GM19025 (cell line): ENCODE measurements around the gene RHEB.
"Not testable (repeated sequence)": the region's sequence is repeated elsewhere in the genome, so short reads cannot be mapped to it uniquely, and the experiment has no call there.

Experiments used
- ATAC-seq: cut with Tn5 transposase; IDR thresholded peaks from one replicate; pipeline ENCODE4 v1.9.1; 2021; ENCODE audit warnings: mild to moderate bottlenecking, low read depth, moderate library complexity; ENCODE audit not compliant: unreplicated experiment

RHEB gene

DNA sequence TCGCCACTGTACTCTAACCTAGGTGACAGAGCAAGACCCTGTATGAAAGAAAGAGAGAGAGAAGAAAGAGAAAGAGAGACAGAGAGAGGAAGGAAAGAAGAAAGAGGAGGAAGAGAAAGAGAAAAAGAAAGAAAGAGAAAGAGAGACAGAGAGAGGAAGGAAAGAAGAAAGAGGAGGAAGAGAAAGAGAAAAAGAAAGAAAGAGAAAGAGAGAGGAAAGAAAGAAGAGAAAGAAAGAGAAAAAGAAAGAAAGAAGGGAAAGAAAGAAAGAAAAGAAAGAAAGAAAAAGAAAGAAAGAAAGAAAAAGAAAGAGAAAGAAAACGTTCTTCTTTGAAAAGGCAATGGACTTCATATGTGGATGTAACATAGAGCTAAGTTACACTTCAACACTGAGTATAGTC lies 16.5 kb upstream of the RHEB start:
- not testable (repeated sequence) for ATAC-seq

DNA sequence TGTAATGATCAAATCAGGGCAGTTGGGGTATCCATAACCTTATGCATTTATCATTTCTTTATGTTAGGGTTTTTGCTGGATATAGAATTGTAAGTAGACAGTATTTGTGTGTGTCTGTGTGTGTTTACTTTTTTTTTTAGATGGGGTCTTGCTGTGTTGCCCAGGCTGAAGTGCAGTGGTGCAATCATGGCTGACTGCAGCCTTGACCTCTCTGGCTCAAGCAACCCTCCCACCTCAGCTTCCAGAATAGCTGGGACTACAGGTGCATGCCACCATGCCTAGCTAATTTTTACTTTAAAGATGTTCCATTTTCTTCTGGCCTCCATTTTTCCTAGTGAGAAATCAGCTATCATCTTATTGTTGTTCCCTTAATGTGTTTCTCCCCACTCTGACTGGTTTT lies 10.1 kb upstream of the RHEB start:
- no peak for ATAC-seq

DNA sequence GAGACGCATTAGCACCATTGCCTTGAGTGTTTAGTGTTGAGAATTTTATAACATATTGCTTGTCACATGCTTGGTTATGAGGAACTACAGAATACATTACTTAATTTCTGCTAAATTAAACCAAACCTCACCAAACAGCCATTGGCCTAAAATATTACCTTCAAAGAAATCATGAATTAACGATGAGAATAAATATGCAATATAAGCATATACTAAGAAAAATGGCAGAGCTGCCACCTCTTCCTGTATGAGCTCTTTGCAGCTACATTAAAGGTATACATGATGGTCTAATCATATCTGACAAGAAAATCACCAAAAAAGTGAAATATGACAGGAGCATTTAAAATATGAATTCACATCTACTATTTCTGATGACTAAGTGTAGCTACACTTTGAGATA lies 5.2 kb upstream of the RHEB start:
- no peak for ATAC-seq

DNA sequence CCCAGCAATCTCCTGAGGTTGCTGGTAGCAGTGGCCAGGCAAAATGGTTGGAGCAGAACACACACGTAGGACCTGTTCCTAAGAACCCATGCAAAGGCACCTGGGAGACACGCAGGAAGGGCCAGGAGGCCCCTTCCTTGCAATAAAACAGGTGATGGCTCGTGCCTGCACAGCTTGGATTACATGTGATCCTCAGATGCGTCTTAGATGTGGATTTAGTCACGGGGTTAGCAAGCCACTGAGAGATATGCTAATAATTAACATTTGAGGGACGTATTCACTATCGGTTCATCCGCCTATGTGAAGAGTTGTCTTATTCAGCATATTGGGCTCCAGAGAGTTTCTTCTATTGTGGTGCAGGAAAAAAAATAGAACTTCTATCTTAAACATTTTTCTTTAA lies 4.6 kb upstream of the RHEB start:
- ATAC-seq, result no peak

DNA sequence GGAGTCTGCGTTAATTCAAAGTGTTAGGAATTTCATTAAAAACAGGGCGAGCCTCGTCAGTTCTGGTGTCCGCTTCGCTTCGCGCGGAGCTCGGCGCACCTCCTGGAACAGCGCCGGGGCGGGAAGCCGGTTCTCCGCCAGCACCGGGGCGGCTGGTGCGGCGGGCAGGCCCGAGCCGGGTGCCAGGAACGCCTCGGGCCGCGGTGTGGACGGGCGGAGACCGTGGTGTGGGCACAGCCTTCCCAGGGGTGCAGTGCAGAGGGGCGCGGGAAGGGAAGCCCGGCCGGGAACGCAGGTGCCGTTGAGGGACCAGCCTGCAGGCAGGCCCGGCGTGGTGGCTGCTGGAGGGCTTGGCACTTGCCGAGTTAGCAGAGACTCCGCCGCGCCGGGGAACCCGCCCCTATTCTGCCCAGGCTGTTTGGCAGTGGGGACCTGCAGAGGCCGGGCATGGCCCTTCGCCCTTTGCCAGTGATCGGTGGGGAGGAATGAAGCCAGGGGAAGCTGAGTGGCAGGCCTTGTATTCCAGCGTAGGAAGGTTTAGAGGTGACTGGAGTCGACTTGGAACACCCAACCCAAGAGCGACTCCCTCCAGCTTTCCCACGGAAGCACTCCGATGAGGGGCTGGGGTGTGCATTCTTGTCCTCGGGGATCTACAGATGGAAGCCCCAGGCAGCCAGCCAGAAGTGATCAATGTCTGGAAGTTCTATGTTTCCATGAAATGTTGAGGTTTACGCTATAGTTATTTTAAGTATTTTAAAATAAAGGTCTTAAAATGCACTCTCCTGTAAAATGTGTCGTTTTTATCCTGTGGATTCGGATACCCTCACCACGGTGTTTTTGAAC lies 945 bp upstream of the RHEB start:
- no peak for ATAC-seq

DNA sequence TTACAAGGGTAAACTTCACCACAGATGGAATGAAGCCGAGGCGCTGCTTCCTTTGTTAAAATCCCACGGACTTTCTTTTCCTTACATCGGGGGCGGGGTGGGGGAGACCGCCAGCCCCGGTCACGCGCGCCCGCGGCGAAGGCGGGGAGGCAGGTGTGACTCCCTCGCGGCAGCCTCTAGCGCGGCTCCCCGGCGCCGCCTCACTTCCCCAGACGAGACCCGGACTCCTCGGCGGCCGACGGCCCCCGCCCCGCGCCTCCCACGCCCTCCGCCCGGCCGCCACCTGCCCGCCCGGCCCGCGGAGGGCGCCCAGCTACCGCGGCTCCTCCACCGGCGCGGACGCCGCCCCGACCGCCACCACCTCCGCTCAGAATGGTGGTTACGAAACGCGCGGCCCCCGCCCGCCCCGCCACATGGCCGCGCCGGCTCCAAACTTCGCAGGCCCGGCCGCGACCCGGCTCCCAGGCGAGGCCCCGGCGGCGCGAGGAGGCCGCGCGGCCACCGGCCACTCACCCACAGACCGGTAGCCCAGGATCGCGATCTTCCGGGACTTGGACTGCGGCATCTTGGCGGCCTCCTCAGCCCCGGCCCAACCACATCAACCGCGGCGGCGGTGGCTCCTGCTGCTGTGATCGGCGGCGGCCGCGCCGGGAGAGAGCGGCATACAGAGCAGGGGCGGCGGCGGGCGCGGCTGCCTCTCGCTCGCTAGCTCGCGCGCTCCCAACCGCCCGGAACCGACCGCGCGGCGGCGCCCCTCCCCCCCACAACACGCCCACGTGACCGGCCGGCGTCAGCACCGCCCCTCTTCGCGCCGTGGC lies 539 bp downstream of the RHEB start:
- peak; percentile 50 for ATAC-seq

DNA sequence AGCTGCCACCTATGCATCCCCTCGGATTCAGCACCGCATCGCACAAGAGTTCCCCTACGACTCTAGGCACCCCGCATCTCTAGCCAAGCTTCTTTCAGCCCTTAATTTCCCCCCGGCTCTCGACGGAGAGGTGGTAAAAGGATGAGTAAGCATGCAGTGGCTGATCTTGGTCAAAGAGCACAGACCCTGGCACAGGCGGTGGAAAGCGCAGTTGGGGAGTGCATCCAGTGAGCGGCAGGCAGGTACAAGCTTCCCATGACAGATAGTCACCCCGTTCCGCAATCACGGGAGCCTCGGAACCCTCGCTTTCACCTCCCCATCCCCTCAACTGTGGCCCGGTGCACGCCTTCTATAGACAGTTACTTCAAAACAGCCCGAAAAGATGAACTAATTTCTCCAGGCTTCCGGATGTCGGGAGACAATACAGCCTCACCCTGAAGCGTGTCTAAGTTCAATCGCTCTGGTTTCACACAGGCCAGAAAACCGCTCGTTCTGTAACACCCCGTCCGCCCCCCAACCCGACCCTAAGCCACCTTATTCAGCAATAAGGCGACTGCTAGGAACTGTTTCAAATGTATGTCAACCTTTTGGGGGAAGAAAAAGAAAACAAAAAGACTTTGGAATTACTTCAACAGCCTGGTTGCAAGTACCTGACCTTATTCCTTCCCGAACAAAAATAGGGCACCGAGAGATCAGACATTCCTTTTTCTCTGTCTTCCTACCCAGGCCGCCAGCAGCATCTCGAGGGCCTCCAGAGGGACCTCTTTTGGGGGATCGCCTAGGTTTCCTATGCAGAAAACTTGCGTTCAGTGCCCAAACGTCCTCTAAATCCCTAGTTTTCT lies 1.4 kb downstream of the RHEB start:
- ATAC-seq, result no peak

DNA sequence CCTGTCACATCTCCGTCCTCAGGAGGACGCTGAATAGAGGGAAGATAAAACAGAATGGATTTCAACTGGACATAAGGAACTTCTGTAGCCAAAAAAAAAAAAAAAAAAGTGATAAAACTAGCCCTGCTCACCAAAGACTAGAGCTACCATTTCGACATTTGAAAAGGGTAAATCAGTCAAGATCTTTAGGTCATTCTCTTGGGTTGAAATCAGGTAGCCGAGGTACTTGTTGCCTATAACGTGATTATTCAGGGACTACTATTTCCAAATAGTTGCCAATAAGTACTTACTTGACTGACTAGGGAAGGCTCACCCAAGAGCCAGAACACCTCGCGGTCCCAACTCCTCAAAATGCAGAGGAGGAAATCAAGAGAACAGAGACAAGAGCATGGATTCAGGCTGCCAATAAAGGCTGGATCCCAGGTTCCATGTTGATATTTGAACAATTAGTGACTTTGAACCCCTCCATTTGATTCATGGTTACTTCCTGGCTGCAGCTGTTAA lies 2.0 kb downstream of the RHEB start:
- no peak for ATAC-seq

DNA sequence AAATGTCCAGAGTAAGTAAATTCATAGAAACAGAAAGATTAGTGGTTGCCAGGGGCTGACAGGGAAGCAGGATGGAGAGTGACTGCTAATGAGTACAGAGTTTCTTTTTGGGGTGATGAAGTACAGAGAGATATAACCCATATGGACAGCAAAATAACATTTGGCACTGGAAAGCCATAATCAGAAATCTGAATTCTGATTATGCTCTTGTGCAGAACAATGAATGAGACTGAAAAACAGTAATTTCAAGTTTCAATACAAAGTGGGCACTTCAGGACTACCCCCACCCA lies 4.5 kb downstream of the RHEB start:
- no peak for ATAC-seq

DNA sequence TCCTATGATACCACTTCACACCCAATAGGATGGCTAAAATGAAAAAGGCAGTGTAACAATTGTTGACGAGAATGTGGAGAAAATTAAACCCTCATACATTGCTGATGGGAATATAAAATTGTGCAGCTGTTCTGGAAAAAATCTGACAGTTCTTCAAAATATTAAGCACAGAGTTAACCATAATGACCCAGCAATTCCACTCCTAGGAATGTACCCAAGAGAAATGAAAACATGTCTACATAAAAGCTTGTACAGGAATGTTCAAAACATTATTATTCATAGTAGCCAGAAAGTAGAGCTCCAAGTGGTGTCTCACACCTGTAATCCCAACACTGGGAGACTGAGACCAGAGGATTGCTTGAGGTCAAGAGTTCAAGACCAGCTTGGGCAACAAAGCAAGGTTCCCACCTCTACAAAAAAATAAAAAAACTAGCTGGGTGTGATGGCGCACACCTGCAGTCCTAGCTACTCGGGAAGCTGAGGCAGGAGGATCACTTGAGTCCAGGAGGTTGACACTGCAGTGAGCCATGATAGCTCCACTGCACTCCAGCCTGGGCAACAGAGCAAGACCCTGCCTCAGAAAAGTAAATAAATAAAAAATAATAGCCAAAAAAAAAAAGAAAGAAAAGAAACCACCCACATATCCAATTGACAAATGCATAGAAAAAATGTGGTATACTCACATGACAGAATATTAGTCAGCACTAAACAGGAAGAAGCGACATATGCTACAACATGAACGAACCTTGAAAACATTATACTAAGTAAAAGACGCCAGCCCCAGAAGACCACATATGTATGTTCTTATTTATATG lies 5.0 kb downstream of the RHEB start:
- no peak for ATAC-seq

DNA sequence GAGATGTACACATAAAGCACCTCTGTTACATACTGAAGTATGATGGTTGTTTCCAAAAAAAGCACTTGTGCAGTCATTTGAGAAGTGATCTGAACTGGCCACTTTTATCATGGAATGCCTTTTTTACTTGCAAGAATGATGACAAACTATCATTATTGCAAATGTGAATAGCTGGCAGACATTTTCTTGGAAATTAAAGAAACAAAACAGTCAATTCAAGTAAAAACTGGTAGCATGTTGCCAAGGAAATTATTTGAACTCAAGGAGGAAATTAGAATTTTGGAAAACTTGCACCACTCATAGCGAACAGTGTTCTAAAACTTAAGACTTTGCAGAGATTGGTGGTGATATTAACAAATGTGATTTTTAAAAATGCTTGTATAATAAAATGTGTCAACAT lies 6.6 kb downstream of the RHEB start:
- ATAC-seq, result no peak

DNA sequence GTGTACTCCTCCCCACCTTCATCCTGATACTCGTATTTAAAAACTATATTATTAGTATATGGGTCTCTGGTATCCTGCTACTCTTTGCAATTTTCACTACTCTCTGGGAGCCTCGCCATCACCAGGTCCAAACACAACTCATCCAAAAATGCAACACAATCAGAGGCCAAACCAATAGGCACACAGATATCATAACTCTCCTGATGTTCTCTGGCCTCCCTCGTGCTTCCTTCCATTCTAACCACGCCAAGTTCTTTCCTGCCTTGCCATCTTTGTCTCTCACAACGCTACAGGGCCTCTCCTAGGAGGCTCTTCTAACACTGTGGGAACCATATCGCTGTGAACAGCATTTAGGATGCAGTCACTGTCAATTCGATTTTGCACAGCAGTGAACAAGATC lies 7.3 kb downstream of the RHEB start:
- no peak for ATAC-seq

DNA sequence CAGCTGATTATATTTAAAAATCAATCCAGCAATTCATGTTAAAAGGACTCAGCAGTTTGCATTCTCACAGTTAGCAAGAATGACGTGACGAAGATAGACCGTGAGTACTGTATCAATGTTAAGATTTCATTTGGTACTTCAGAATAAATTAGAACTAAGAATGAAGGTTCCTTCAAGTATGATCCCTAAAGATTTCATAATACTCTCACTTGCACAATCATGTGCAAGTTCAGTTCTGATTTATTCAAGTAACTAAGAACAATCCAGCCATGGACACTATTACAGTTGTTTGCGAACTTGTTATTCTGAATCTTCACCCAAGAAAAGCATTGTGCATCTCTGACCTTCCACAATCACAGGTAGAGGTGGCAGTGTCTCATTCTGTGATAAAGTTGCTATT lies 7.7 kb downstream of the RHEB start:
- ATAC-seq, result no peak

DNA sequence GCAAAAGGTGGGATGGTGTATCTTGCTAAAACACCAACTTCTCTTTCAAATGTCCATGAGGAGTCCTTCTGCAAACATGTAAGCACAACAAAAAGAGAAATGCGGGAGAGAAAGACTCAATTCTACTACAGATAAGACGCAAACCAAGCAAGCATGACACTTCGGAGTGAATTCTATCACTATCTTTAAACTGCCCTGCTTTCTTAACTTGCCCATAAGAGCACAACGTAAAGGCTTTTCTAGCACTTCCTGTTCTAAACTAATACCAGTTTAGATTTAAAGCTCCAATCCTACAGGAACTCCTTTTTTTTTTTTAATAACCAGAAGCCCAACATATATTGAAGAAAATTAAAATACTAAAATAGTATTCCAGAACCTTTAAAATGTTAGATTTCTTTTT lies 8.4 kb downstream of the RHEB start:
- ATAC-seq, result no peak

DNA sequence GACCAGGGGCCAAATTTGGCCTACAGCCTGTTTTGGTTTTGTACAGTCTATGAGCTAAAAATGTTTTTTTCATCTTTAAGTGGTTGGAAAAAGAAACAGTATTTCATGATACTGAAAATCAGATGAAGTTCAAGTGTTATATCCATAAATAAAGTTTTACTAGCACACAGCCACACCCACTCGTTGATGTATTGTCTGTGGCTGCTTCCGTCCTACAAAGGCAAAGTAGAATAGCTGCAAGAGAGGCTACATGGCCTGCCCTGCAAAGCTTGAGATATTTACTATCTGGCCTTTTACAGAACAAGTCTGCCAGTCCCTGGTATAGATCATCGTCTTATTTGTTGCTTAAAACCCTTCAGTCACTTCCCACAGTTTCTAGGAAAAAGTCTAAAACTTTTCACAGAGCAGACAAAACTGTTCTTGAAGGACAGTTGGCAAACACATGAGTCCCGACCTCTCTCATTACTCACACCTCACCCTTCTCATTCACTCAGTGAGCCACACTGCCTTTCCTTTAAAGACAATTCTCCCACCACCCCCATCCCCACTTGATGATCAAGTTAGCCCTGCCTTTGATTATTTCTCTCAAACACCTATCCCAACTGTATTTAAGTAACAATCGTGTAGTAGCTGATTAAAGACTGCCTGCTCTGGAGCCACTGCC lies 9.9 kb downstream of the RHEB start:
- ATAC-seq, result no peak

DNA sequence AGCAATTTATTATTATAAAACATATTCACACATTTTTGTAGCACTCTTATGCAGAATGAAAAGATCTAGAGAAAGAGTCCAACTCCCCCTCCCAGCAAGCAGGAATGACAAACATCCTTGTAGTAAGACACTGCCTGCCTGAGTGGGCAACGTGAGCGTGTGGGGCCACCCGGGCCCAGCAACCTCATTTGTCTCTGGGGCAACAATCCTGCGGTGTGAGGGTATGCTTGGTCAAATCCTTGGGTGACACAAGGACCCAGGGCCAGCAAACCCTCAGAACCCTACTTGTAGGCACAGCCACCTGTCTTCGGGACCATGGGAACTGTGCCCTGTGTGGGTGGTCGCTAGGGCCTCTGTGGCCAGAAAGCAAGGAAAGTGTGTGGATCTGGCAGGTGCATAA lies 10.7 kb downstream of the RHEB start:
- ATAC-seq, result no peak

DNA sequence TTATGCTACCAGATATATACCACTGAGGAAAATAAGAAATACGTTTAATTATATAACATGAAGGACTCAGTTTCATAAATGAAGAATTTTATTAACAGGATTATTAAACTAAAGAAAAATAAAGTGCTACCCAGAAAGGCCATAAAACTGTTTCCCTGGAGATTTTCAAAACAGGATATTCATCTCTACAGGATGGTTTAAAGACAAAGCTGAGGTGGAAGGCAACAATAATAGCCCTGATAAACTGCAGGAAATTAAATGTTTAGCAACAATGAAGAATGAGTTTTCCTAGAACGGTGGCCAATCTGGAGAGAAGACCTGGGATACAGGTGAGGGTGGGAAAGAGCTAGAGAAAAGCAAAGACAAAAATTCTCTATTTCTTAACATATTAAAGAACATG lies 11.9 kb downstream of the RHEB start:
- no peak for ATAC-seq

DNA sequence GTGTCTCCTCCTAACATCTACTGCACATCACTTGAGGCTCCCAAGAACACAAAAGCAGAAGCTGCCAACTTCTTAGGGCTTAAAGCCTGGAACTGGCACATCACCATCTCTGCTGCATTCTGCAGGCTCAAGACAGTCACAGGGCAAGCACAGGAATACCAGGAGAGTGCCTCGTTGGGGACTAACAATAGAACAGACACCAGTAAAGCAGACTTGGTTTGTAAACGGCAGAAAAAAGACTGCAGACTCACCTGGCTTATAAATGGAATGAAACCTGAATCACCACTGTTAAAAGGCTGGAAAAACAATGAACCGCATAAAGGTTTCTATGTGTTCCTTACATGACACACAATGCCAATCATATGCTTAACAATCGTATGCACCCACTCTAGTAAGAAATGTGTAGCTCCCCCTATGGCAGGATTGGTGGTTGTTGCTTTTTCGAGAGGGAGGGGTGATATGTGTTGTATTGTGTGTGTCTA lies 12.8 kb downstream of the RHEB start:
- ATAC-seq, result no peak

DNA sequence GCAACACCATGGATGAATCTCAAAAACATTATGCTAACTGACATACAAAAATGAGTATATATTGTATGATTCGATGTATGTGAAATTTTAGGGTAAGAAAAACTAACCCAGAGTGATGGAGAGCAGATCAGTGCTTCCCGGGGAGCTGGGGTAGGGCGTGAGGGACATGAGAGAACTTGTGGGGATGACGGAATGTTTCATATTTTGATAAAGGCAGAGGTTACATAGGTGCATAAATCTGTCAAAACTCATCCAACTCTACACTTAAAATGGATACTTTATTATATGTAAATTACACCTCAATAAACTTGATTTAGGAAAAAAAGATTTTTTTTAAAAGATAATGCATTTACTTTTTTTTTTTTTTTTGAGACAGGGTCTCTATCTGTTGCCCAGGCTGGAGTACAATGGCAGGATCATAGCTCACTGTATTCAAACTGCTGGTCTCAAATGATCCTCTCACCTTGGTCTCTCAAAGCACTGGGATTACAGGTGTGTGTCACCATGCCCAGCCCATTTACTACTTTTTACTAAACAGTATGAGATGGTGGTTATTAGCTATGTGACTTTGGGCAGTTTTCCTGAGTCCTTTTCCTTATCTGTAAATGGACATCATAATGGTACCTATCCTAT lies 13.7 kb downstream of the RHEB start:
- no peak for ATAC-seq
